Stimulated activated CD4-positive, alpha-beta T cell treated with anti-CD3 and anti-CD28 coated beads, Interleukin-15, amount 100 ng/mL, for 48 hours (primary cell): ENCODE results near the gene SEC14L3.

Experiments
- DNase-seq, 2 donors: peaks; one replicate each; pipeline ENCODE4 v3.0.0-alpha.2; 2020; ENCODE audit warnings: low read depth in 2 of 2

SEC14L3 gene

GRCh38 chr22:30423301-30423958 is 48.4 kb downstream of the SEC14L3 start:
- peak in 1 of 2 donors; percentile 61 for DNase-seq

- no peak for DNase-seq
Measured at GRCh38 chr22:30422481-30423300, 49.1 kb downstream of the SEC14L3 start.

GRCh38 chr22:30421695-30422480 is 49.9 kb downstream of the SEC14L3 start:
- no peak for DNase-seq

GRCh38 chr22:30420347-30421125 is 51.3 kb downstream of the SEC14L3 start:
- DNase-seq = no peak

GRCh38 chr22:30416837-30417236 is 55.0 kb downstream of the SEC14L3 start:
- DNase-seq = no peak

- DNase-seq = no peak
Measured at GRCh38 chr22:30416403-30416802, 55.4 kb downstream of the SEC14L3 start.

GRCh38 chr22:30414525-30415047 is 57.2 kb downstream of the SEC14L3 start:
- DNase-seq = no peak

- no peak for DNase-seq
Measured at GRCh38 chr22:30413745-30414524, 57.9 kb downstream of the SEC14L3 start.

- DNase-seq = no peak
Measured at GRCh38 chr22:30413001-30413400, 58.8 kb downstream of the SEC14L3 start.

GRCh38 chr22:30411780-30412179 is 60.0 kb downstream of the SEC14L3 start:
- DNase-seq = no peak
